ENCODE data around the gene PTPRU. TPM values are rescaled to one million over a fixed set of nuclear protein-coding genes. Genes with fewer than 3 reads are reported as not detected.

Gene PTPRU
- total and polyA plus RNA-seq, 2 experiments from 2014 or later: 23.2 to 89.7 TPM

DNA sequence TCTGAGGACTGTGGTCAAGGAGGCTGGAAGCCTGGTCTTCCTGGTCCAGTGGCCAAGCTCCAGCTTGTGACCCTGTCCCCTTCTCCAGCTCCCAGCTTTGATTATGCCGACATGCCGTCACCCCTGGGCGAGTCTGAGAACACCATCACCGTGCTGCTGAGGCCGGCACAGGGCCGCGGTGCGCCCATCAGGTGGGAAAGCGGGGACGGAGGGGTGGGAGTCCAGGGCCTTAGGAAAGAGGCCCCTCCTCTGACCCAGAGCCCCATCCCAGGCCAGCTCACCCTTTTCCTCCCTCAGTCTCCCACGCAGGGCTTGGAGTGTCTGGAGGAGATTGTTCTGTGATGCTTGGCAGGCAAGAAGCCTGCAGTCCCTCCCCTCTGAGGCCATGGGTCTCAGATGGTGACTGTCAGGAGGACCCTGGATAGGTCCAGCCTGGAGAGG is 43.6 kb downstream of the PTPRU start:
- H3K27me3 ChIP-seq: no peaks in the 10 kb centered on the region
- no peak overlapping the region for H3K27ac ChIP-seq
- TF ChIP-seq, protein P1, sequence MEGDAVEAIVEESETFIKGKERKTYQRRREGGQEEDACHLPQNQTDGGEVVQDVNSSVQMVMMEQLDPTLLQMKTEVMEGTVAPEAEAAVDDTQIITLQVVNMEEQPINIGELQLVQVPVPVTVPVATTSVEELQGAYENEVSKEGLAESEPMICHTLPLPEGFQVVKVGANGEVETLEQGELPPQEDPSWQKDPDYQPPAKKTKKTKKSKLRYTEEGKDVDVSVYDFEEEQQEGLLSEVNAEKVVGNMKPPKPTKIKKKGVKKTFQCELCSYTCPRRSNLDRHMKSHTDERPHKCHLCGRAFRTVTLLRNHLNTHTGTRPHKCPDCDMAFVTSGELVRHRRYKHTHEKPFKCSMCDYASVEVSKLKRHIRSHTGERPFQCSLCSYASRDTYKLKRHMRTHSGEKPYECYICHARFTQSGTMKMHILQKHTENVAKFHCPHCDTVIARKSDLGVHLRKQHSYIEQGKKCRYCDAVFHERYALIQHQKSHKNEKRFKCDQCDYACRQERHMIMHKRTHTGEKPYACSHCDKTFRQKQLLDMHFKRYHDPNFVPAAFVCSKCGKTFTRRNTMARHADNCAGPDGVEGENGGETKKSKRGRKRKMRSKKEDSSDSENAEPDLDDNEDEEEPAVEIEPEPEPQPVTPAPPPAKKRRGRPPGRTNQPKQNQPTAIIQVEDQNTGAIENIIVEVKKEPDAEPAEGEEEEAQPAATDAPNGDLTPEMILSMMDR (IDR thresholded peaks at IDR 0.05; ENCODE audit: low read depth, low read length): no peak
- no peaks in the 10 kb centered on the region for H3K4me1 ChIP-seq (ENCODE audit: low read depth)
- H3K4me3 ChIP-seq: no peak overlapping the region
- no peak for DNase-seq (ENCODE audit: low read depth in 1 of 2, low spot score in 1 of 2)
- no peaks in the 10 kb centered on the region for H3K9me3 ChIP-seq (ENCODE audit: low read depth)
- H3K36me3 ChIP-seq: no peaks in the 10 kb centered on the region

DNA sequence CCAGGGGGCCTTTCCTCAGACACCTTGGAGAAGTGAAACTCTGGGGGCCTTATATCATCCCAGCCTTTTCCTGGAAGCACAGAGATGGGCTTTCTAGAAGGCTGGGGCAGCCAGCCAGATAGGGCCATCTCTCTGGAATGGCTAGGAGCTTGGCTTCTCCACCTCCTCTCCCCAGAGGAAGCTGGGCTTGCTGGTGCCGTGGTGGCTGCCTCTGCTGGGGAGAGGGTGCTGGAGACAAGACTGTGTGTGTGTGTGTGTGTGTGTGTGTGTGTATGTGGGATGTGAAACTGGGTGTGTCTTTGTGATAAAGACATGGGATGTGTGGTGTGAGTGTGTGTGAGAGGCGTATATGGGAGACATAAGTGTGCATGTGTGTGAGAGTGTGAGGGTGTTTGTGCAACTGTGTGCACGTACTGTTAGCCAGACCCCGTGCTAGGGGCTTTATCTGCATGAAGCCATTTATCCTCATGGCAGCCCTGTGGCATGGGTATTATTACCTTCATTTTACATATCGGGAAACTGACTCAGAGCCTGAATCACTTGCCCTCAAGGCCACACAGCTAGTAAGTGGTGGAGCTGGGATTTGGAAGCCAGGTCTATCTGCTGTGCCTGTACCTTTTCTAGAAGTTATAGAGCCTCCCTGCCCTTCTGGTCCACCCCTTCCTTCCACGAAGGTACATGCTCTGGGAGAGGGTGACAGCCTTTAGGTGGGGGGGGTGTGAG is 44.2 kb downstream of the PTPRU start:
- Histone ChIP-seq H3K4me1 (ENCODE audit: low read depth) (no peaks in the 10 kb centered on the region), H3K9me3 (ENCODE audit: low read depth) (no peaks in the 10 kb centered on the region), H3K27ac (no peak overlapping the region), H3K36me3 (no peaks in the 10 kb centered on the region), H3K27me3 (no peaks in the 10 kb centered on the region), H3K4me3 (no peak overlapping the region)
- peak in 1 of 2 donors; percentile 49 for DNase-seq (ENCODE audit: low read depth in 1 of 2, low spot score in 1 of 2)
- TF ChIP-seq, protein P1 (IDR thresholded peaks at IDR 0.05; ENCODE audit: low read depth, low read length): no peak

DNA sequence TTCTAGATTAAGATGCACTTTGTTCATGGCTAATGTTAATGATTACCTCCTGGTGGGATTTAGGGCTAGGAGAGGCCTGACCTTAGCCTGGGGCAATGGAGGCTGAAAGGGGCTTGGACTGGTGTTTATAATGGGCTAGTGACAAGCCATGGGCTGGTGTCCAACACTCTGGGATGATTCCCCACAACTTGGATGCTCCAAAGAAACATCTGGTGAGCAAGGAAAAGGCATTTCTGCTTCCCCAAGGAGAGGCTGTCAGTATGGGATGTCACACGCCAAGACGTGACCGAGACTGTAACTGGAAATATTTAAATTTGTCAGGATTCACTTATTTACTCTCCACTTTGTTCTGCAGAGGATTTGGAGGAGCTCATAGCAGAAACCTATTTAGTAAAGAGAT is 45.2 kb downstream of the PTPRU start:
- no peaks in the 10 kb centered on the region for H3K9me3 ChIP-seq (ENCODE audit: low read depth)
- no peak overlapping the region for H3K4me3 ChIP-seq
- H3K27ac ChIP-seq: no peak overlapping the region
- H3K36me3 ChIP-seq: no peaks in the 10 kb centered on the region
- DNase-seq (ENCODE audit: low read depth in 1 of 2, low spot score in 1 of 2): no peak
- no peaks in the 10 kb centered on the region for H3K27me3 ChIP-seq
- H3K4me1 ChIP-seq (ENCODE audit: low read depth): no peaks in the 10 kb centered on the region
- TF ChIP-seq, protein P1 (IDR thresholded peaks at IDR 0.05; ENCODE audit: low read depth, low read length): no peak

DNA sequence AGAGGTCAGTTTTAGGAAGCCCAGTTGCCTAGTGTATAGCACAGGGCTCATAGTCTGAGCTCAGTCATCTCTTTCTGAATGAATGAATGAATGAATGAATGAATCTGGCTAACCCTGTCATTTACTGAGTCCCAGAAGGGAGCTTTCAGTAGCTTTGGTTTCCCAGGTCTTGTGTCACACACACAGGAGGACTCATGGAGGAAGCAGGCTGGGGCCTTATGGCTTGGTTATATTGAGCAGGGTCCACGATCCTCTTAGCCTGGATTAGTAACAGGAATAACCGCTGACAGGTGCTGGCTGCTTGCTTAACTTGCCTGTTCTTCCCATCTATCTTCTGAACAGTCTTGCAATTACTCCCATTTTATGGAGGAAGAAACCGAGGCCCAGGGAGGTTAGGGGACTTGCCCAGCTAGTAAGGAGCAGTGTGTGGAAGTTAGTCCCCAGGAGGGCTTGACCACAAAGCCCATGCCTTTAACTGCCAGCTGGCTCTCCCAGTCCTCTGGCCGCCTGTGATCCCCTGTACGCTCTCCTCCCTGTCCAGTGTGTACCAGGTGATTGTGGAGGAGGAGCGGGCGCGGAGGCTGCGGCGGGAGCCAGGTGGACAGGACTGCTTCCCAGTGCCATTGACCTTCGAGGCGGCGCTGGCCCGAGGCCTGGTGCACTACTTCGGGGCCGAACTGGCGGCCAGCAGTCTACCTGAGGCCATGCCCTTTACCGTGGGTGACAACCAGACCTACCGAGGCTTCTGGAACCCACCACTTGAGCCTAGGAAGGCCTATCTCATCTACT is 46.0 kb downstream of the PTPRU start:
- no peaks in the 10 kb centered on the region for H3K27me3 ChIP-seq
- peak overlapping the region; percentile 63 for H3K27ac ChIP-seq
- no peaks in the 10 kb centered on the region for H3K4me1 ChIP-seq (ENCODE audit: low read depth)
- no peak for DNase-seq (ENCODE audit: low read depth in 1 of 2, low spot score in 1 of 2)
- H3K9me3 ChIP-seq (ENCODE audit: low read depth): no peaks in the 10 kb centered on the region
- TF ChIP-seq, protein P1 (IDR thresholded peaks at IDR 0.05; ENCODE audit: low read depth, low read length): no peak
- H3K4me3 ChIP-seq: no peak overlapping the region
- no peaks in the 10 kb centered on the region for H3K36me3 ChIP-seq

DNA sequence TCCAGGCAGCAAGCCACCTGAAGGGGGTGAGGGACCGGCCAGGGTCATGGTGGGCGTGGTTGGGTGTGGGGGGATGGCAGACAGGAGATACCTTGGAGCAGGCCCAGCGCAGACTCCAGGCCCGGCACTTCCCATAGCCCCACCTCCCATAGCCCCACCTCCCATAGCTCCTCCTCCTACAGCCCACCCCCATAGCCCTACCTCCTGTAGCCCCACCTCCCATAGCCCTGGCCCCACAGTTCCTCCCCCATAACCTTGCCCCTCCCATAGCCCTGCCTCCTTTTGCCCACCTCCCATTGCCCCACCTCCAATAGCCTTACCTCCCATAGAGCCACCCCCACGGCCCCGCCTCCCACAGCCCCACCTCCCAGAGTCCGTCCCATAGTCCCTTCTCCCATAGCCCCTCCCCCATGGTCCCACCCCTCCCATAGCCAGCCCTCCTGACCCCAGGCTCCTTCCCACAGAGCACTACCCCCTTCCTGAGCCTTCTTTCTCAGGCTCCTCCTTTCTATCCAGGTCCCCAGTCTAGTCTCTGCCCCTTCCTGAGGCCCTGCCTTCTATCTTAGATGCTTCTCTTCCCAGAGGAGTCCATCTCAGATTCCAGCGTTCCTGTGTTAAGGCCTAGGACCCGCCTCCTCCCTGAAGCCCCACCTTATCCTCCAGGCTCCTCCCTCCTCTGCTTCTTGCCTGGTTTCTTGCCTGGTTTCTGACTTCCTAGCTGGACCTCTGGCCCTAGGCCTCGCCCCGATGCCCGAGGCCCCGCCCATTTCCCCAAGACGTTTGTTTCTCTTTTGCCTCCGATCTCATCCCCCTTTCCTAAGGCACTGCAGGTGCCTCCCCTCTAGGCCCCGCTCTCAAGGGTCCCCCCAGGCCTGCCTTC is 46.8 kb downstream of the PTPRU start:
- peak overlapping the region; percentile 63 for H3K27ac ChIP-seq
- H3K27me3 ChIP-seq: no peaks in the 10 kb centered on the region
- DNase-seq (ENCODE audit: low read depth in 1 of 2, low spot score in 1 of 2): peak; percentile 85 to 92
- H3K4me3 ChIP-seq: peak overlapping the region; percentile 12
- H3K36me3 ChIP-seq: no peaks in the 10 kb centered on the region
- no peaks in the 10 kb centered on the region for H3K4me1 ChIP-seq (ENCODE audit: low read depth)
- no peaks in the 10 kb centered on the region for H3K9me3 ChIP-seq (ENCODE audit: low read depth)
- TF ChIP-seq, protein P1 (IDR thresholded peaks at IDR 0.05; ENCODE audit: low read depth, low read length): no peak

All from cardiac muscle cell (in vitro differentiated cells and primary cell).